Measurements from ENCODE around the gene BCHE. TPM values are rescaled to one million over a fixed set of nuclear protein-coding genes. Genes with fewer than 3 reads are reported as not detected.

The BCHE gene
- total RNA-seq, 6 experiments from 2014 or later, result 28.4 to 53.8 (median 34.4) TPM

DNA sequence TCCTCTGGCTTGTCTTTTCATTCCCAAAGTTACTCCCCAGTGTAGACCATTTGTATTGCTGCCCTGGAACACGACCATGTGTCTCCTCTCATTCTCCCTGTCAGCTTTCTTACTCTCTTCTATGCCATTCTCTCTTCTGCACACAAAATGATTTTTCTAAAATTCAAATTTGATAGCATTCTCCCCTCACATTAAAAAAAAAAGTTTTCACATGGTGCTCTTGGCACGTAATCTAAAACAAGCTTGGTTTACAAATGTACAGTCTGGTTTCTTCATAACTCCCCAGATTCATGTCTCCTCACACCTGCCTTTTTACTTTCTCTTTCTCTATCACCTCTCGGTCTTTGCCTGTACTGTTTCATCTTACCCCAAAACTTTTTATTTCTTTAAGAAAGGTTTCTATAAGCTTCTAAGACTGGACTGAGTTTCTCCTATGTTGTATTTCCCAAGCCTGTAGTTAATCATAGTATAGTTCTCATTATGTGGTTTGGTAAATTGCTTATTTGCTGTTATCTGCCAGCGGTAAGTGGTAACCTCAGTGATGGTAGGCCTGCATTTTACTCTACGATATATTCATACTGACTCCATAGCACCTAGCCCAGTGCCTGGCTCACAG lies 31.2 kb downstream of the BCHE start:
- Histone ChIP-seq H3K36me3 (no peaks in the 10 kb centered on the region), H3K4me1 (peaks cover 0 to 36% (median 9%) of the 10 kb centered on the region in 4 donors), H3K27ac (peak overlapping the region; percentile 71 to 90 (median 77)), H3K4me3 (peak overlapping the region; percentile 5 to 34 (median 33)), H3K27me3 (no peaks in the 10 kb centered on the region), H3K9me3 (no peaks in the 10 kb centered on the region)
- peak; percentile 80 to 90 (median 86) for ATAC-seq
- no peak for DNase-seq
- TF ChIP-seq, protein P1, sequence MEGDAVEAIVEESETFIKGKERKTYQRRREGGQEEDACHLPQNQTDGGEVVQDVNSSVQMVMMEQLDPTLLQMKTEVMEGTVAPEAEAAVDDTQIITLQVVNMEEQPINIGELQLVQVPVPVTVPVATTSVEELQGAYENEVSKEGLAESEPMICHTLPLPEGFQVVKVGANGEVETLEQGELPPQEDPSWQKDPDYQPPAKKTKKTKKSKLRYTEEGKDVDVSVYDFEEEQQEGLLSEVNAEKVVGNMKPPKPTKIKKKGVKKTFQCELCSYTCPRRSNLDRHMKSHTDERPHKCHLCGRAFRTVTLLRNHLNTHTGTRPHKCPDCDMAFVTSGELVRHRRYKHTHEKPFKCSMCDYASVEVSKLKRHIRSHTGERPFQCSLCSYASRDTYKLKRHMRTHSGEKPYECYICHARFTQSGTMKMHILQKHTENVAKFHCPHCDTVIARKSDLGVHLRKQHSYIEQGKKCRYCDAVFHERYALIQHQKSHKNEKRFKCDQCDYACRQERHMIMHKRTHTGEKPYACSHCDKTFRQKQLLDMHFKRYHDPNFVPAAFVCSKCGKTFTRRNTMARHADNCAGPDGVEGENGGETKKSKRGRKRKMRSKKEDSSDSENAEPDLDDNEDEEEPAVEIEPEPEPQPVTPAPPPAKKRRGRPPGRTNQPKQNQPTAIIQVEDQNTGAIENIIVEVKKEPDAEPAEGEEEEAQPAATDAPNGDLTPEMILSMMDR (IDR thresholded peaks at IDR 0.05), result no peak
- TF ChIP-seq POLR2A (IDR thresholded peaks at IDR 0.05), result no peak
- intact Hi-C loops (cut with DNase I), result no loop called here
- 27% methylated on average over 5 of the region's 5 CpGs for WGBS (ENCODE audit: insufficient coverage, low coverage, low lambda C conversion rate, missing lambda C conversion rate)

DNA sequence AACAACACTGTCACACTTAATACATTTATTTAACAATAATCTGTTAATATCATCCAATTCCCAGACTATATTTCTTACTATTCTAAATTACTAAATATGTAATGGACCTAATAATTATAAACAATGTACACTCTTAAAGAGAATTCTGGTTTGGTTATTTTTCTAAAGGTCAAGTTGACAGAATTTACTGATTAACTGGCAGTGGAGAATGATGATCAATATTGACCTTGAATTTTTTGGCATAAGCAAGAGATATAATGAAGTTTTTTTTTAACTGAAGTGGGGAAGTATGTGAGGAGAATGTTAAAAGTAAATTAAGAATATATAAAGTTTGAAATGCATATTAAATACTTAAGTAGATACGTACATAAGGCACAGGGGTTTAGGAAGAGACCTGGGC lies 33.8 kb downstream of the BCHE start:
- H3K27me3 ChIP-seq, result no peaks in the 10 kb centered on the region
- whole genome bisulfite sequencing (ENCODE audit: insufficient coverage, low coverage, low lambda C conversion rate, missing lambda C conversion rate), result 41% methylated on average over 1 of the region's 1 CpG
- H3K9me3 ChIP-seq, result no peaks in the 10 kb centered on the region
- H3K4me3 ChIP-seq, result no peak overlapping the region
- H3K36me3 ChIP-seq, result no peaks in the 10 kb centered on the region
- no peak for TF ChIP-seq POLR2A (IDR thresholded peaks at IDR 0.05)
- TF ChIP-seq, protein P1 (IDR thresholded peaks at IDR 0.05), result no peak
- intact Hi-C loops (cut with DNase I), result no loop called here
- peaks cover 0 to 44% (median 13%) of the 10 kb centered on the region in 4 donors for H3K4me1 ChIP-seq
- no peak for DNase-seq
- H3K27ac ChIP-seq, result peak overlapping the region in 2 of 3 donors; percentile 37 to 77
- ATAC-seq, result peak; percentile 14 to 63 (median 33)

DNA sequence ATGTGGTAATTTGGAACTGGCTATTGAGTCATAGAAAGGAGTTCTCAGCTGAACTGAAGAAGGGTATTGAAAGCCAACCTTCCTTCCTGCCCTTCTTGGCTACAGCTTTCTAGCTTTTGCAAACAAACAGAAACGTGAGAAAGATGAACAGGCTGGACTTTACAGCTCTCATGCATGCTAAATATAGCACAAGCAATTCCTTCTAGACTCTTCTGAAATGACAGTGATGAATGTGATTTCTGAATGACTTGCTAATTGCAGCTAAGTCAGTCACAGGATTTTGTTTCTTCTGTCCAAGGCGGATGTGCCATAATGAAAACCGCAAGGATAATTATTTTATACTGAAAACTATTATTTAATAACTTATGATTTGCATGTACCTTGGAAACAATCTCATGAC lies 36.3 kb downstream of the BCHE start:
- H3K4me1 ChIP-seq, result peaks cover 0 to 50% (median 13%) of the 10 kb centered on the region in 4 donors
- ATAC-seq, result peak in 3 of 4 donors; percentile 23 to 47 (median 35)
- DNase-seq, result no peak
- no peak for TF ChIP-seq POLR2A (IDR thresholded peaks at IDR 0.05)
- TF ChIP-seq, protein P1 (IDR thresholded peaks at IDR 0.05), result no peak
- no peaks in the 10 kb centered on the region for H3K36me3 ChIP-seq
- H3K4me3 ChIP-seq, result no peak overlapping the region
- intact Hi-C loops (cut with DNase I), result no loop called here
- WGBS (ENCODE audit: insufficient coverage, low coverage, low lambda C conversion rate, missing lambda C conversion rate), result 67% methylated on average over 3 of the region's 3 CpGs
- H3K27me3 ChIP-seq, result no peaks in the 10 kb centered on the region
- H3K9me3 ChIP-seq, result no peaks in the 10 kb centered on the region
- peak overlapping the region in 2 of 3 donors; percentile 0 to 2 for H3K27ac ChIP-seq

DNA sequence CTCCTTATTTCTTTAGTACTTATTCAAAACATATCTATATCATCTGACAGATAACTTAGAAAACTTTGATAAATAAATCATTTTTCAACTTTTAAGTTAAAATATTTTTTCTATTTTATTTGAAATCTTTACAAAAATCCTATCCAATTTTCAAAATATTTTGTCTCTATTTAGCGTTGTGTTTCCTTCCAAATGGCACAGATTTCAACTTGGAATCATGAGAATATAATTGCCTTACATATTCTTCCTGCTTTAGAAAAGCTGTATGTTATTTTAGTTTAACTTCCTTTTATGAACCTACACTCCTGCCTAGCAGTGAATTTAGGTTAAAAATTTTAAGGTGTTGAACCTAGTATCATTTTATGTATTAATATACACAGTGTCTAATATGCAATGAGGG lies 38.2 kb downstream of the BCHE start:
- intact Hi-C loops (cut with DNase I), result no loop called here
- Histone ChIP-seq H3K27me3 (no peaks in the 10 kb centered on the region), H3K4me3 (no peak overlapping the region), H3K4me1 (peaks cover 0 to 36% (median 13%) of the 10 kb centered on the region in 4 donors), H3K36me3 (no peaks in the 10 kb centered on the region), H3K27ac (no peak overlapping the region), H3K9me3 (no peaks in the 10 kb centered on the region)
- DNase-seq, result no peak
- WGBS (ENCODE audit: insufficient coverage, low coverage, low lambda C conversion rate, missing lambda C conversion rate), result 79% methylated on average over 1 of the region's 1 CpG
- no peak for ATAC-seq
- TF ChIP-seq, protein P1 (IDR thresholded peaks at IDR 0.05), result no peak
- no peak for TF ChIP-seq POLR2A (IDR thresholded peaks at IDR 0.05)
